NCI-H1694 (cell line): ENCODE results near the gene AK5.
A peak's percentile ranks its signal among the peaks of the same experiment; 100 is the strongest.
"Not testable (repeated sequence)": the region's sequence is repeated elsewhere in the genome, so short reads cannot be mapped to it uniquely, and the experiment has no call there.

Experiments used
- DNase-seq: peaks from one replicate; lab custom pipeline; 2025; lab: John Stamatoyannopoulos, UW

AK5 gene

GRCh38 chr1:77400781-77401180 lies 119.0 kb downstream of the AK5 start:
- DNase-seq = no peak

- DNase-seq = no peak
Observed at GRCh38 chr1:77401384-77401783, 119.6 kb downstream of the AK5 start.

- DNase-seq = no peak
Observed at GRCh38 chr1:77405186-77405585, 123.4 kb downstream of the AK5 start.

- DNase-seq = no peak
Observed at GRCh38 chr1:77406661-77407060, 124.8 kb downstream of the AK5 start.

- DNase-seq = no peak
Observed at GRCh38 chr1:77407738-77408375, 126.0 kb downstream of the AK5 start.

- not testable (repeated sequence) for DNase-seq
Observed at GRCh38 chr1:77408933-77409332, 127.1 kb downstream of the AK5 start.

GRCh38 chr1:77412069-77412819 lies 130.4 kb downstream of the AK5 start:
- no peak for DNase-seq

GRCh38 chr1:77412820-77413530 lies 131.2 kb downstream of the AK5 start:
- DNase-seq = no peak

- no peak for DNase-seq
Observed at GRCh38 chr1:77413541-77414335, 131.9 kb downstream of the AK5 start.

GRCh38 chr1:77415579-77415978 lies 133.8 kb downstream of the AK5 start:
- no peak for DNase-seq

- DNase-seq = peak; percentile 10
Observed at GRCh38 chr1:77416692-77417450, 135.1 kb downstream of the AK5 start.

GRCh38 chr1:77418055-77418454 lies 136.2 kb downstream of the AK5 start:
- not testable (repeated sequence) for DNase-seq

- no peak for DNase-seq
Observed at GRCh38 chr1:77421504-77422233, 139.8 kb downstream of the AK5 start.

GRCh38 chr1:77424236-77424635 lies 142.4 kb downstream of the AK5 start:
- DNase-seq = no peak

- no peak for DNase-seq
Observed at GRCh38 chr1:77428068-77428467, 146.2 kb downstream of the AK5 start.

GRCh38 chr1:77430966-77431690 lies 149.3 kb downstream of the AK5 start:
- DNase-seq = no peak

GRCh38 chr1:77433934-77434333 lies 152.1 kb downstream of the AK5 start:
- no peak for DNase-seq

GRCh38 chr1:77434967-77435366 lies 153.1 kb downstream of the AK5 start:
- DNase-seq = no peak

GRCh38 chr1:77438236-77438913 lies 156.6 kb downstream of the AK5 start:
- no peak for DNase-seq
